Measurements from ENCODE around the gene SCGB1A1.
"Not testable (repeated sequence)": the region's sequence is repeated elsewhere in the genome, so short reads cannot be mapped to it uniquely, and the experiment has no call there.

SCGB1A1 gene

DNA sequence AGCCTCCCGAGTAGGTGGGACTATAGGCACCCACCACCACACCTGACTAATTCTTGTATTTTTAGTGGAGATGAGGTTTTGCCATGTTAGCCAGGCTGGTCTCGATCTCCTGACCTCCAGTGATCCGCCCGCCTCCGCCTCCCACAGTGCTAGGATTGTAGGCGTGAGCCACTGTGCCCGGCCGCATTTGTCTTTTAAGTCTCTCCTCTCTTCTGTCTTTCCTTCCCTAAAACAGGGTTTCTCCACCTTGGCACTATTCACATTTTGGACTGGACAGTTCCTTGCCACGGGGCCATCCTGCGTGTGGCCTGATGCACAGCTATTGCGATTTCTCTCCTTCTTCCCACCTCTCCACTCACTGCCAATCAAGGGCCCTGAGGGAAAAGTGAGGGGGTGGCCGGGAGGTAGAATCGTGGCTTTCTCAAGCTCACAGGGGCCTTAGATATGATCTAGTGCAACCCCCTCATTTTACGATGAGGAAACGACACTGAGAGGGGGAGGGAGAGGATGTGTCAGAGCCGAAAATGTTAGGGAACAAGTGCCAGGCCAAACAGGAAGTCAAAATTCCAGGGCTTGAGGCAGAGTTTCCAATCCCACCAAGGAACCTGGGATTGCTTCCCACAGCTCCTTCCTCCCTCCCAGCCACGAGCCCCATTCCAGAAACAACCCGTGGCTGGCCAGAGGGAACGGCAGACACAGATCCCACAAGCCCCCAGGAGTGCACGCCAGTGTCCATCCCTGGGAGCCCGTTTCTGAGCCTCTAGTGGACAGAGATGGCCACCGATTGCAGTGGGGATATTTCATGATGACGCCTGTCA, 21.2 kb downstream of the SCGB1A1 start:
- Histone ChIP-seq H3K36me3 (ENCODE audit: control insufficient read depth, insufficient read depth, low read length) (no peaks in the 10 kb centered on the region), H3K4me3 (ENCODE audit: low read depth, low read length) (no peak overlapping the region), H3K27ac (ENCODE audit: low read depth, low read length) (no peak overlapping the region), H3K9me3 (ENCODE audit: control insufficient read depth, insufficient read depth, low read length) (no peaks in the 10 kb centered on the region), H3K27me3 (ENCODE audit: control insufficient read depth, insufficient read depth, low read length) (no peaks in the 10 kb centered on the region), H3K4me1 (ENCODE audit: control insufficient read depth, insufficient read depth, low read length) (peaks cover 2% of the 10 kb centered on the region; the same call in 1 of the 2 replicates), H3K9ac (ENCODE audit: low read depth, low read length) (no peak overlapping the region)

DNA sequence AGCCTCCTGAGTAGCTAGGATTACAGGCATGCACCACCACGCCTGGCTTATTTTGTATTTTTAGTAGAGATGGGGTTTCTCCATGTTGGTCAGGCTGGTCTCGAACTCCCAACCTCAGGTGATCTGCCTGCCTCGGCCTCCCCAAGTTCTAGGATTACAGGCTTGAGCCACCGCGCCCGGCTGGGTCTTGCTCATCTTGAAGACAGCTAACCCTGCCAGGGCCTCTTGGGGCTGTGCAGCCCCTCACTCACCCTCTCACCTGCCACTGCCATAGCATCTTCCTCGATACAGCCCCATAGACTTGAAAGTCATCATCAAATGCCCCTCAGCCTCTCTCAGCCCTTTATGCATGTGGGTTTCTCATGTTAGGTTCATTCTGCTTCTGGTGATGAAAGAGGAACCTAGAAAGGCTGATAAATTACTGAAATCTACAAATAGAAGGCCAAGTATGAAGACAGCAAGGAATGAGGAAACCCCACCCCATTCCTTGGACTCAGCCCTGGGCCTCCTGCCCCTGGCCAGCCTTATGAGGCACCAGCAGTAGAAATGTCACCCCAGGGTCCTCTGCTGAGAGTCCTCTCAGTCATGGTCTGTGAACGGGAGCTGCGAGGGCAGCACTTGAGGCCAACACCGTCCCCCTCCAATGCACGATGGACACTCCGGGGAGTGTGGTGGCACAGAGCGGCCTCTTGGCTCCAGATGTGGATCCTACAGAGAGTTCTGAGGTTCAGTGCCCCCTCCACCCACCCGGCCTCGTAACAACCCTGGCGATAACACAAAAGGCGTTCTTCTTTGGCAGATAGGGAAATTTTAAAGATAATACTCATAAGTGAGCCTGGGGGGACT, 24.8 kb downstream of the SCGB1A1 start:
- Histone ChIP-seq H3K4me3 (ENCODE audit: low read depth, low read length) (peak overlapping the region; percentile 9; the same call in 1 of the 2 replicates), H3K27me3 (ENCODE audit: control insufficient read depth, insufficient read depth, low read length) (no peaks in the 10 kb centered on the region), H3K9ac (ENCODE audit: low read depth, low read length) (no peak overlapping the region), H3K9me3 (ENCODE audit: control insufficient read depth, insufficient read depth, low read length) (no peaks in the 10 kb centered on the region), H3K4me1 (ENCODE audit: control insufficient read depth, insufficient read depth, low read length) (peaks cover 5% of the 10 kb centered on the region; the same call in 1 of the 2 replicates), H3K27ac (ENCODE audit: low read depth, low read length) (peak overlapping the region; percentile 37), H3K36me3 (ENCODE audit: control insufficient read depth, insufficient read depth, low read length) (no peaks in the 10 kb centered on the region)

DNA sequence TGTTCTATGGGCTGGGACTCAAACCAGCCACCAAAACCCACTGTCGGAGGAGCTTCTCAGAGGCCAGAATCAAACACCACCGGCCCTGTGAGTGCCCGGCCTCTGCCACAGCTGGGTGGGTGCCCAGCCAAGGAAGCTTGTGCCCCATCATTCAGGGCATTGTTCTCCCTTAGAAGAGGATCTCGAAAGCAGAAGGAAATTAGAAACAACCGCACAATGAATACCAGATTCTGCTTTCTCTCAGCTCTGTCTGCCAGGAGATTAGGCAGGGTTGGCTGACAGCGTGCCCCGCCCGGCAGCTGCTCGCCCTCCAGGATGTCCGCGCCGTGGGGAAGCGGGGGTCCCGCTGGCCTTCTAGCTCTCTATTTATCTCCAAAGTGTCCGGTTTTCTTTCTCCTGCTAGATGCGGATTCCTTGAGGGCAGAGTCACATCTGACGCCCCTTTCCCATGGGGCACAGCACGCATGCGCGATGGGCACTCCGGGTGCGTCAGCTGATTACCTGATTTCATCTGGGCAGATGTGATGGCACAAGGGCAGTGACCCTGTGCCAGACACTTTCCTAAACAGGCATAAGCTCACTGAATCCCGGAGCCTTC, 25.5 kb downstream of the SCGB1A1 start:
- H3K9ac ChIP-seq (ENCODE audit: low read depth, low read length) = no peak overlapping the region
- peaks cover 5% of the 10 kb centered on the region; the same call in 1 of the 2 replicates for H3K4me1 ChIP-seq (ENCODE audit: control insufficient read depth, insufficient read depth, low read length)
- H3K27ac ChIP-seq (ENCODE audit: low read depth, low read length) = peak overlapping the region; percentile 37
- peak overlapping the region; percentile 9; the same call in 1 of the 2 replicates for H3K4me3 ChIP-seq (ENCODE audit: low read depth, low read length)
- H3K27me3 ChIP-seq (ENCODE audit: control insufficient read depth, insufficient read depth, low read length) = no peaks in the 10 kb centered on the region
- no peaks in the 10 kb centered on the region for H3K9me3 ChIP-seq (ENCODE audit: control insufficient read depth, insufficient read depth, low read length)
- no peaks in the 10 kb centered on the region for H3K36me3 ChIP-seq (ENCODE audit: control insufficient read depth, insufficient read depth, low read length)

DNA sequence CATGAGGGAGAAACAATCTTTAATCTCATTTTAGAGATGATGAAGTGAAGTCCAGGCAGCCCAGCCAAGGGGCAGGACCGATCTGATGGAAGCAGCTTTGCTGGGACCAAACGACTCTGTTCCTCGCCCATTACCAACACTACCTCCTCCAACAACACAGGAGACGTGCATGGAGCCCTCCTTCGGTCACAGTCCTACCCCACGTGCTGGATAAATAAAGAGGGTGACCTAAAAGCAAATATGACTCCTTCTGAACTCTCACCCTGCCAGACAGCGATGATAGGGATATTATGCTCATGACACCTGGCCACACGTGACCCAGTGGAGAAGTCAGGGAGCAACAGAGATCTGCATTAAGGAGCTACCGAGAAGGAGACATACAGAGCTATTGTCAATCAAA, 26.0 kb downstream of the SCGB1A1 start:
- H3K27ac ChIP-seq (ENCODE audit: low read depth, low read length) = peak overlapping the region; percentile 22
- no peaks in the 10 kb centered on the region for H3K27me3 ChIP-seq (ENCODE audit: control insufficient read depth, insufficient read depth, low read length)
- H3K9ac ChIP-seq (ENCODE audit: low read depth, low read length) = no peak overlapping the region
- H3K4me1 ChIP-seq (ENCODE audit: control insufficient read depth, insufficient read depth, low read length) = peaks cover 5% of the 10 kb centered on the region; the same call in 1 of the 2 replicates
- no peaks in the 10 kb centered on the region for H3K9me3 ChIP-seq (ENCODE audit: control insufficient read depth, insufficient read depth, low read length)
- no peaks in the 10 kb centered on the region for H3K36me3 ChIP-seq (ENCODE audit: control insufficient read depth, insufficient read depth, low read length)
- H3K4me3 ChIP-seq (ENCODE audit: low read depth, low read length) = no peak overlapping the region

DNA sequence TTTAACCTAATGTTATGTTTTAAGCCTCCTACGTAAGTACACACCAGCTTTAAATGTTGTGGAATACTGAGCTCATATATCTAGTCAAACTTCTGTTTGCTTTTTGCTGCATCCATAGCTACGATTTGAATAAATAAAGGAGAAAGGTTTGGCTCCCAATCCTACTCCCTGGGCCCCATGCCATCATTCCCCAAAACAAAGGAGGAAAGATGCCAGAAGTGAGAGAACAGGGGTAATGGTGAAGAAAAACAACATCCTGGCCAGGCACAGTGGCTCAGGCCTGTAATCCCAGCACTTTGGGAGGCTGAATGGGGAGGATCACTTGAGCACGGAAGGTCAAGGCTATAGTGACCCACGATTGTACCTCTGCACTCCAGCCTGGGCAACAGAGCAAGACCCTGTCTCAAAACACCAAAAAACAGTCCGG, 26.5 kb downstream of the SCGB1A1 start:
- Histone ChIP-seq H3K36me3 (ENCODE audit: control insufficient read depth, insufficient read depth, low read length) (no peaks in the 10 kb centered on the region), H3K4me1 (ENCODE audit: control insufficient read depth, insufficient read depth, low read length) (peaks cover 5% of the 10 kb centered on the region; the same call in 1 of the 2 replicates), H3K9ac (ENCODE audit: low read depth, low read length) (no peak overlapping the region), H3K27me3 (ENCODE audit: control insufficient read depth, insufficient read depth, low read length) (no peaks in the 10 kb centered on the region), H3K4me3 (ENCODE audit: low read depth, low read length) (no peak overlapping the region), H3K9me3 (ENCODE audit: control insufficient read depth, insufficient read depth, low read length) (no peaks in the 10 kb centered on the region), H3K27ac (ENCODE audit: low read depth, low read length) (no peak overlapping the region)

DNA sequence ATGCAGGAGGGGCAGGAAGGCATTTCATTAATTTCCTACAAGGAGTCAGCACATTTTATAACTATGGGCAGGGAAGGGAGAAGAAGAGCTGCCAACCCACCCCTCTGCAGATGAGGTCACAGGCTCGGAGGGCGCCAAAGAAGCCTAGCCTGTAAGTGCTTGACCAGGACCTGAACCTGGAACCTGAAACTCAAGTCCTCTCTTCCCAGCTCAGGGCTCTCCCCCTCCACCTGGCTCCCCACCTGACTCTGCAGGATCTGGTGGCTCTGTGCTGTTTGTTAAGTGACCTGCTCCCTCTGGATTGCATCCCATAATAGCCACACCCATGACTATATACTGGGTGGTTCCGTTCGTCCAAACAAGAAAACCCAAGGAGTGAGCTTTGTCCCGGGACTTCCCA, 27.3 kb downstream of the SCGB1A1 start:
- peaks cover 5% of the 10 kb centered on the region; the same call in 1 of the 2 replicates for H3K4me1 ChIP-seq (ENCODE audit: control insufficient read depth, insufficient read depth, low read length)

DNA sequence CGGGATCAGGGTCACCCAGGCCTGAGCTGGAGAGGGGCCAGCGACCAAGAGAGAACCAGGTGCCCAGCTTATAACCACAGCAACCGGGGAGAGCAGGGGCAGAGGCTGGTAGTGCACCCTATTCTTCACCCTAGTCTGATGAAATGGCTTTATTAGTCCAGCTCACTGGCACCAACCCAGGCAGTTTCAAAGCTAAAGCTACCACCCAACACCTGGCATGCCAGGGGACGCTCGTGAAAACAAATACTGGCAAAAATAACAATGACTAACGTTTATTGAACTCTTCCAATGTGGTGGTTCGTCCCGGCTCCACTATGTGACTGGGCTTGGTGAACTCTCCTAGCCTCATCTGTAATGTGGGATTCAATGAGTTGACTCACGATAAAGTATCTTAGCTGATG, 30.6 kb downstream of the SCGB1A1 start:
- H3K4me3 ChIP-seq (ENCODE audit: low read depth, low read length) = no peak overlapping the region
- H3K36me3 ChIP-seq (ENCODE audit: control insufficient read depth, insufficient read depth, low read length) = no peaks in the 10 kb centered on the region
- H3K9ac ChIP-seq (ENCODE audit: low read depth, low read length) = no peak overlapping the region
- H3K27me3 ChIP-seq (ENCODE audit: control insufficient read depth, insufficient read depth, low read length) = no peaks in the 10 kb centered on the region
- H3K9me3 ChIP-seq (ENCODE audit: control insufficient read depth, insufficient read depth, low read length) = no peaks in the 10 kb centered on the region
- H3K27ac ChIP-seq (ENCODE audit: low read depth, low read length) = no peak overlapping the region
- H3K4me1 ChIP-seq (ENCODE audit: control insufficient read depth, insufficient read depth, low read length) = peaks cover 5% of the 10 kb centered on the region; the same call in 1 of the 2 replicates

More for the DNA sequence above, 27.3 kb downstream of the SCGB1A1 start:
- H3K36me3 ChIP-seq (ENCODE audit: control insufficient read depth, insufficient read depth, low read length) = no peaks in the 10 kb centered on the region
- H3K9me3 ChIP-seq (ENCODE audit: control insufficient read depth, insufficient read depth, low read length) = no peaks in the 10 kb centered on the region
- H3K4me3 ChIP-seq (ENCODE audit: low read depth, low read length) = no peak overlapping the region
- no peaks in the 10 kb centered on the region for H3K27me3 ChIP-seq (ENCODE audit: control insufficient read depth, insufficient read depth, low read length)
- H3K27ac ChIP-seq (ENCODE audit: low read depth, low read length) = no peak overlapping the region
- no peak overlapping the region for H3K9ac ChIP-seq (ENCODE audit: low read depth, low read length)

DNA sequence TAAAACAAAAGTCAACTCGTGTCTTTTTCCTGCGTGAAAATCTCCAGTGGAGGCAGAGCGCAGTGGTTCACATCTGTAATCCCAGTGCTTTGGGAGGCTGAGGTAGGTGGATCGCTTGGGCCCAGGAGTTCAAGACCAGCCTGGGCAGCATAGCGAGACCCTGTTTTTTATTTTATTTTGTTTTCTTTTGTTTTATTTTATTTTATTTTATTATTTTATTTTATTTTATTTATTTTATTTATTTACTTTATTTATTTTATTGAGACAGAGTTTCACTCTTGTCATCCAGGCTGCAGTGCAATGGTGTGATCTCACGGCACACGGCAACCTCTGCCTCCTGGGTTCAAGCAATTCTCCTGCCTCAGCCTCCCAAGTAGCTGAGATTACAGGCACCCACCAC, 31.1 kb downstream of the SCGB1A1 start:
- not testable (repeated sequence) for H3K9ac ChIP-seq (ENCODE audit: low read depth, low read length); H3K27ac ChIP-seq (ENCODE audit: low read depth, low read length); H3K4me1 ChIP-seq (ENCODE audit: control insufficient read depth, insufficient read depth, low read length); H3K36me3 ChIP-seq (ENCODE audit: control insufficient read depth, insufficient read depth, low read length); H3K27me3 ChIP-seq (ENCODE audit: control insufficient read depth, insufficient read depth, low read length); H3K9me3 ChIP-seq (ENCODE audit: control insufficient read depth, insufficient read depth, low read length); H3K4me3 ChIP-seq (ENCODE audit: low read depth, low read length)

DNA sequence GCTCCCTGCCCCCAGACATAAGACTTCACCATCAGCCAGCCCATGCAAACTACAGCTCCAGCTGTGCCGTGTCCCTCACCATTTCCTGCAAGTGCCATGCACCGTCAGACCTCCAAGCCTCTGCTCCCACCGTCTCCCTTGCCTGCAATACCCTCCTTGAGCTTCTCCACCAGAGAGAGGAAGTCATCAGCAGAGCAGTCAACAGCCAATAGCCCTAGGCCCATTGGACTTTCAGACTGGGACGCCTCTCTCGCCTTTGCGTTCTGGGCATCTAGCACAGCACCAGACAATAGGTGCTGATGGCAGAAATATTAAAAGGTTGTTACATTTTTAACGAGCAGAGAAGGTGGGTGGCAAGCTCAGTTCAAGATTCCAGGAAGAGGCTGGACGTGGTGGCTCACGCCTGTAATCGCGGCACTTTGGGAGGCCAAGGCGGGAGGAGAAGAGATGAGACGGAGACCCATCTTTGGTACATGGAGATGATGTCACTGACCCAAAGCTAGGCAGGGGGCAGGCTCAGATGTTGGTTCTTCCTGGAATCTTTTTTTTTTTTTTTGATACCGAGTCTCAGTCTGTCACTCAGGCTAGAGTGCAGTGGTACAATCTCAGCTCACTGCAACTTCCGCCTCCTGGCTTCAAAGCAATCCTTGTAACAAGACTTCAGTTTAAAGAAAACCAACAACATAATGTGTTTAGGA, 31.9 kb downstream of the SCGB1A1 start:
- H3K9ac ChIP-seq (ENCODE audit: low read depth, low read length) = no peak overlapping the region
- H3K27ac ChIP-seq (ENCODE audit: low read depth, low read length) = no peak overlapping the region
- no peak overlapping the region for H3K4me3 ChIP-seq (ENCODE audit: low read depth, low read length)
- H3K36me3 ChIP-seq (ENCODE audit: control insufficient read depth, insufficient read depth, low read length) = no peaks in the 10 kb centered on the region
- no peaks in the 10 kb centered on the region for H3K4me1 ChIP-seq (ENCODE audit: control insufficient read depth, insufficient read depth, low read length)
- no peaks in the 10 kb centered on the region for H3K27me3 ChIP-seq (ENCODE audit: control insufficient read depth, insufficient read depth, low read length)
- no peaks in the 10 kb centered on the region for H3K9me3 ChIP-seq (ENCODE audit: control insufficient read depth, insufficient read depth, low read length)

DNA sequence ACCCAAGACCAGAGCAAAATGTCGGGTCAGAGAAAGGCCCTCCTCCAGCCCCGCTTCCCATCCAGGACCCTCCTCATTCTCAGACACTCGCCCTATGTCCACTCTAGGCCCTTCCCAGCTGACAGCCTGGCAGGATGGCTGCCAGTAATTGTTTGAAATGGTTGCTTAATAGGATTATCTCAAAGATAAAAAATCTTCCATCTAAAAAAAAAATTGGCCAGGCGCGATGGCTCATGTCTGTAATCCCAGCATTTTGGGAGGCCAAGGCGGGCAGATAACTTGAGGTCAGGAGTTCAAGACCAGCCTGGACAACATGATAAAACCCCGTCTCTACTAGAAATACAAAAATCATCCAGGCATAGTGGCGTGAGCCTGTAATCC, 32.4 kb downstream of the SCGB1A1 start:
- H3K9me3 ChIP-seq (ENCODE audit: control insufficient read depth, insufficient read depth, low read length) = no peaks in the 10 kb centered on the region
- no peaks in the 10 kb centered on the region for H3K4me1 ChIP-seq (ENCODE audit: control insufficient read depth, insufficient read depth, low read length)
- H3K27me3 ChIP-seq (ENCODE audit: control insufficient read depth, insufficient read depth, low read length) = no peaks in the 10 kb centered on the region
- no peak overlapping the region for H3K9ac ChIP-seq (ENCODE audit: low read depth, low read length)
- no peak overlapping the region for H3K27ac ChIP-seq (ENCODE audit: low read depth, low read length)
- H3K4me3 ChIP-seq (ENCODE audit: low read depth, low read length) = no peak overlapping the region
- H3K36me3 ChIP-seq (ENCODE audit: control insufficient read depth, insufficient read depth, low read length) = no peaks in the 10 kb centered on the region

Data from HUES48 (cell line).